CD4-positive, alpha-beta T cell treated with Interleukin-15 for 1 hour (primary cell): ENCODE data around the gene GKN1.

Source experiments
- DNase-seq: peaks from one replicate; pipeline ENCODE4 v3.0.0-alpha.2; 2020

The GKN1 gene

DNA sequence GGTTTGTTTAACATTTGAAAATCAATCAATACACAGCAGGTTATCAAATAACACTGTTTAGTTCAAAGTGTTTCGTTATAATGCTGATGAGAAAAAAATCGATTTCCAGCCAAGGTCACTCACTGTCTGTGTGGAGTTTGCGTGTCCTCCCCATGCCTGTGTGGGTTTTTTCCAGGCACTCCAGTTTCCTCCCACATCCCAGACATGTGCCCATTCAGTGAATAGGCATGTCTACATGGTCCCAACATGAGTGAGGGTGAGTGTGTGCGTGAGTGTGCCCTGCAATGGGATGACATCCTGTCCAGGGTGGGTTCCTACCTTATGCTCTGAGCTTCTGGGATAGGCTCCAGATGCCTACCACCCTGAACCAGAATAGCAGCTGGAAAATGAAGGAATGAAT, 13.1 kb upstream of the GKN1 start:
- no peak for DNase-seq

DNA sequence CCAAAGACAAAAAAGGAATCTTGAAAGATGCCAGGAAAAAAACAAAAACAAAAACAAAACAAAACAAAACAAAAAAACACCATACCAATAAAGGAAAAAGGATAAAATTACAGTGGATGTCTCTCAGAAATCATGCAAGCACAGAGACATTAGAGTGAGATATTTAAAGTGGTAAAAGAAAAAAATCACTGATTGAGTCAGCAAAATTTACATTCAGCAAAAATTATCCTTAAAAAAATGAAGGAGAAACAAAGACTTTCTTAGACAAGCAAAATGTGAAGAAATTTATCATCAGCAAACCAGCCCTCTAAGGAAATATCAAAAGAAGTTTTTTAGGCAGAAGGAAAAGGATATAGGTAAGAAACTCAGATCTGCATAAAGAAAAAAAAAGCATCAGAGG, 10.2 kb upstream of the GKN1 start:
- DNase-seq, result no peak

DNA sequence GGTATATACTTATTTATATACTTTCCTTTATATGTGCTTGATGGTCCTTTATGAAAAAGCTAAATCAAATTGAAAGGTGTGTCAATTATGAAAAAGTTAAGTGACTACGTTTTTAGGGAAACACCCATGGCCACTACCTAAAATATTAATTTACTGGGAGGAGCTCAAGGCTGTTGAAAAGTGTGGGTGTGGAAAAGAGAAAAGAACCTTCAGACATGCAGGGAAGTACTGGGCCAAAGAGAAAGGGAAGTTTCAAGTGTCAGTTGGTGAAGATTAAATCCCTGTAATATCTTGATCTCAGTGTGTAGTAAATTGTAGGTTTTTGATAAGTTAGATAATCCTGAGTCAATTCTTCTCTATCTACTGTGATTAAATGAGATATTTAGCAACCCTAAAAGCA, 6.2 kb upstream of the GKN1 start:
- no peak for DNase-seq

DNA sequence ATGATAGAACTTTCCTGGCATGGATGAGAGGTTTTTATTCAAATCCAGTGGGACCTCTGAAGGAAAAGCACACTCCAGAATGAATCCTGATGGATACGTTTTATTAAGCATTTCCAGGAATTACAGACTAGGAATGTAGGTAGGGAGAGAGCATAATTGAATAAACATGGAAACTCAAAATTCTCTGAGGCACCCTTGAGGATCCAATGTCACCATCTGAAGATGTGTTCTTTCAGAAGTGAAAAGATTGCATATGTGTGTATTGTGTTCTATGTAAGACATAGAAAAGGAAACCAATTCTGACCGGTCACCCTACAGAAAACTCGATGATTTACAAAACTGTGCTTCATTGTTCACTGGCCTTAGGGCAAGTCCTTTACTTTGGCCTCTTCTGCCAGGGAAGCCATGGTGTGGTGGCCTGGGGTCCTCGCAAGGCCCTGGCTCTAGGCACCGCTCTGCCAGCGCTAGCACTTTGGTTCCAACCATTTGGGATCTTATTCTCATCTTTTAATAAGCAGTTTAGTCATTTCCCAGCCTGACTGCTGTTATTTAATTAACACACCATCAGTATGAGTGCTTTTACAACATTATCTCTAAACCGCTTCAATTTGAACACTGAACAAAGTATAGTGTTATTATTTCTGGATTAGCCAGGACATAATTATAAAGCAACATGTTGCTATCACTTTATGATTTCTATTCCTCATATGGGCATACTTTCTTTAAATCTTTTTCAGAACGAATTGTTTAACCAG, 4.5 kb upstream of the GKN1 start:
- DNase-seq, result no peak

DNA sequence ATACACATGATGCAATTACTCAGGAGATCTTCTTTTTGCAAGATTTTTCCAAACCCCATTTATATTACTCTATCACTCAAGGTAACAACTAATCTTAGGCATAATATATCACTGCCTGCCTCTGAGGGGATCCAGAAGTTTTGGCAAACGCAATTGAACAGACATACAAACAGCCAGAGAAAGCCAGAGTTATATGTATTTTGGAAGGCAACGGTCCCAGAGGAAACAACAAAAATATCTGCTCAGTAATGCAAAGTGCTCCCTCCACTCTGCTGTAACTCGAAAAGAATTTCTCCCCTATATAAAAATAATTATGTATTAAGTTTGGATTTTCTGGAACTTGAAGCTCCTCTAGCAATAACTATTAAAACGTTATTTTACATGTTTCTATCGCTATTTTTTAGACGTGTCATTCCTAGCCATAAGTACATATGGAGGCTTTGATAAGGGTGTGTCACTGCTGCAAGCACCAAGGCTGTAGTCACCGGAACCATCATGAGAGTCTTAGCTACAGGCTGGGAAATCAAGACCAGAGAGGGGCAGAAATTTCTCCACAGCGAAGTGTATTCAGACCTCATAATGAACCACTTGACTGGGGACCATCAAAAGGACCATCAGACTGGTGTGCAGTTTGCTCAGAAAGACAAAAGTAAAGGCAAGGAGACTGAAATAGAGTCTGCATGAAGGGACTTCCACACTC, 3.7 kb upstream of the GKN1 start:
- DNase-seq, result no peak

DNA sequence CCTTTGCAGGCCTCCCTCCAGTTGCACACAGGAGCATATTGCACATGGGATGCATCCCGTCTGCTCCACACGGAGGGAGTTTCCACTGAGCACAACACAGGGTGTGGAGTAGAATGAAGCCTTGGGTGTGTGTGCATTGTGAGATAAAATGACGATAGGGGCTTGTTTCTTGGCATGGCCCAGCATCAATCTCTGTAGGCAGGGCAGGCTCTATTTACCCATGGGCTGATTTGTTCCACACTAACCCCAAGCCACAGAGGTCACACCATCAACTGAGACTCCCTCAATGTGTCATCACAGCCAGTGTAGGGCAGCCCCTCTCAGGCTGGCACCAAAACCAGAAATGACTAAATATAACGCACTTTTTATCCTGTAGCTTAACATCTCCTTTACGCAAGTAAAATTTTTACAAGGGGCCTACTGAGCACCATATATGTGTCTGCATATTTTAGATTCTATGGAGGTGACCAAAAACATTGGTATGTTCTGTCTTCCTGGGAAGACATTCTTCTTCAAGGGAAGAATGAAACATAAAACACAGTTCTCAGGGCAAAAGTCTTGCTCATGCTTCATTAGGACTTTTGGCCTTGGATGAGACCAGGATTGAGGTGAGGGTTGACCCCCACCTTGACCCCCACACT, 2.7 kb upstream of the GKN1 start:
- DNase-seq, result no peak

DNA sequence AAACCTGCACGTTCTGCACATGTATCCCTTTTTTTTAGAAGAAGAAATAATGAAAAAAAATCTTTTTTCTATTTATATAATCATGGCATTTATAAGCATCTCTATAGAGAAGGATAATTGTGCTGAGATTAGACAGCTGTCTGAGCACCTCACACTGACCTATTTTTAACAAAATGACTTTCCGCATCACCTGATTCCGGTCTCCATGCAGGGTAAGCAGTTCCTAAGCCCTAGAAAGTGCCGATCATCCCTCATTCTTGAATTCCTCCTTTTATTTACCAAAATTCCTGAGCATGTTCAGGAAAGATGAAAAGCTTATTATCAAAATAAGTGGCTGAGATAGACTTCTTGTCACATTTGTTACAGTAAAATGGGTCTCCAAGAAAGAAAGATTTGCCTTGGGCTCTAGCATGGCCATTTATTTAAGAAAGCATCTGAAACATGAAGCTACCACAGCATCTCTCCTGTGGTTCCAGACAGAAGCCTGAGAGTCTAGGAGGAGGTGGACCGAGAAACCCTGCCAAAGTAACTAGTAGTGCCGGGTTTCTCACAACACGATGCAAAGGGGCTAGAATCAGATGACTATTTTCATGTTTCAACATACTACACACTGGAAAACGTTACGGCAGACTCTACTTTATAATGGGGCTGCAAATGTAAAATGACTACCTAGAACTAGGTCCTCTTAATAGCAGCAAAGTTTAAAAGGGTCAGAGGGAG, 670 bp downstream of the GKN1 start:
- no peak for DNase-seq

DNA sequence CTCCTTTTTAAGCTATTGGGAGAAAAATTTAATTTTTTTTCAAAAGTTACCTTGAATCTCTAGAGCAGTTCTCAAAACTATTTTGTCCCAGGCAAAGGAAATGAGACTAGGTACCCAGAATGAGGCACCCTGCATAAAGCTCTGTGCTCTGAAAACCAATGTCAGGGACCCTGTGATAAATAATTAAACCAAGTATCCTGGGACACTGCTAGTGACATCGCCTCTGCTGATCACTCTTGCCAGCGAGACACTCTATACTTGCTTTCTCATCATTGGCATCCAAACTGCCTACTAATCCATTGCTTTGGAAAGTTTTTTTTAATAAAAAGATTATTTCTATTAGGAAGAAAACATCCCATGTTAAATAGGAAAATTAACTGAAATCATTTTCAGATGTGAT, 1.4 kb downstream of the GKN1 start:
- DNase-seq, result no peak

DNA sequence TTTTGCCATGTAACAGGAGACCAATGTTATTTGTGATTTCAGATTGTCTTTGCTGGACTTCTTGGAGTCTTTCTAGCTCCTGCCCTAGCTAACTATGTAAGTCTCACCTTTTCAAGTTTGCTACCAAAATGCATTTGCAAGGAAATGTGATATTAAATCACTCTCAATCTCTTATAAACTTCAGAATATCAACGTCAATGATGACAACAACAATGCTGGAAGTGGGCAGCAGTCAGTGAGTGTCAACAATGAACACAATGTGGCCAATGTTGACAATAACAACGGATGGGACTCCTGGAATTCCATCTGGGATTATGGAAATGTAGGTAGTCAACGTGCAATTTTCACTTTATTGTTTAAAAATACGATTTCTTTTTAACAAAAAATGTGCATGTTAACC, 3.0 kb downstream of the GKN1 start:
- DNase-seq, result no peak

DNA sequence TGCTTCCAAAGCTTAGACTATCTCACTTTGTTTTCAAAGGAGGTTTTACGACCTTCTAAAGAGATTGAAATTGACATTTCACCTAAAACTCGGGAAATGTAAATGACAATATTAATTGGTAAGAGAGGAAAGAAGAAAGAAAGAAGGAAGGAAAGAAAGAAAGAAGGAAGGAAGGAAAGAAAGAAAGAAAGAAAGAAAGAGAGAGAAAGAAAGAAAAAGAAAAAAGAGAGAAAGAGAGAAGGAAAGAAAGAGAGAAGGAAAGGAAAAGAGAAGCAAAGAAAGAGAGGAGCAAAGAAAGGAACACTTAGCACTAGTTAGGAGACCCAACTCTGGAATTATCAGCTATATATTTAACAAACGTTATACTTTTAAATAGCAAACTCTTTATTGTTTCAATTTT, 3.7 kb downstream of the GKN1 start:
- DNase-seq, result no peak

DNA sequence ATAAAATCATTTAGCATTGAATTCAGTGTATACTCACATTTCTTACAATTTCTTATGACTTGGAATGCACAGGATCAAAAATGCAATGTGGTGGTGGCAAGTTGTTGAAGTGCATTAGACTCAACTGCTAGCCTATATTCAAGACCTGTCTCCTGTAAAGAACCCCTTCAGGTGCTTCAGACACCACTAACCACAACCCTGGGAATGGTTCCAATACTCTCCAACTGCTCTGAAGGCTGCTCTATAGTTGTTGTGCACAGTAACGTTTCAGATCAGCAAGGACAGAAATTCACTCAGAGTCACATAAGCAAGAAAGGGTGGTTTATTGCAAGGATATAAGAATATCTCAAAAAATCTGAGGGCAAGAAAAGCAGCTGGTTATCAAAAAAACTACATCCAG, 6.5 kb downstream of the GKN1 start:
- no peak for DNase-seq

DNA sequence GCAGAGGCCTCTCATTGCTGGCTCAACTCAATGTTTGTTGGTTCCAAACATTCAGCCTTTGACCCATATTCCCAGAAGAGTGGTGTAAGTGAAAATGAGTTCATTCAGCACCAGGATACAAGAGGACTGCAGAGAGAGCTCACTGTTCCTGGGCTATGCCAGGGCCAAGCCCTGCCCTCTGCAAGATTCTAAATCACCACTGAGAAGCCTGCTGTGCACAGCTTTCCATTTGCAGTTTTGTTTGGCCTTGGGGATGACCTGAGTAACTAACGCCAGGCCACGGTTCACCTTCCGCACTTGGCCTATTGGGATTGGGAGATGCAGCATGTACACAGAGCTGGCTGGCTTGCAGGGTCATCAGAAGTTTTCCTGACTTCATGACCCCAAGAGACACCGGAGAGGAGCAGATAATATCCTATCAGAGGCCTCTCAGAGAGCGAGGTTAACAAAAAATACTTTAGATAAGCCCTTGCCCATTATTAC, 12.6 kb downstream of the GKN1 start:
- no peak for DNase-seq

DNA sequence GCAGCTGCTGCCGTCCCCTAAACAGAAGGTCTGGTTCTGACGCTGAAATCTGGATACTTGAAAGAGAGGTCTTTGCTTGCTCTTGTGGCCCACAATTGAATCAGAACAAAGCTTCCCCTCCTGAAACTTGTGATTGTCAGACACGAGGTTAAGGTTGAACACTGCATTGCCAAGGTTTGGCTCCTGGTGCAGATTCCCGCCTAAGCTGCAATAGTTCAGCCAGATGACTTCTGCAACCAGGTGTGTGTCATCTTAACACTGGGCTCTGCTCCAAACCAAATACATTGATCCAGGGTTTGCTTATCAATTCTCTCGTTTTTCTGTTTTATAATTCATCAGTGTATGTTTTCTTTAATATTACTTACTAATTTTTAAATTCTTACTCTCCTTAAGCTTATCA, 14.6 kb downstream of the GKN1 start:
- no peak for DNase-seq

DNA sequence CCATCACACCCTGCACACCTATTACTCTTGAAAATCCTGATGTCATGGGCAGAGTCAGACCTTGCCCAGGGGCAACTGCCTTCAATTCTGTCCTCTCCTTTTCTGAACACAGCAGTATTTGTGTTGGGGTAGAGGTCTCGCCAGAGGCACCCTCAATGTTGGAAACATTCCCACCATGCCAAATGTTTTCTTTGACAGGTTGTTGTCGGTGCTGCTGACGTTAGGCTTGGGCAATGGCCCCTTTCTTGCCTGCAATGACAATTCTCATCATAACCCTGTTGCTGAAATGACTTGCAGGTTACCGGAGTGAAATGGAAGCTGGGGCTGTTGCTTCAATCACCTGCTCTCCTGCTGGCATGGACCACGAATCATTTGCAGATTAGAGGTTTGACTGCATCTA, 17.9 kb downstream of the GKN1 start:
- DNase-seq, result no peak

DNA sequence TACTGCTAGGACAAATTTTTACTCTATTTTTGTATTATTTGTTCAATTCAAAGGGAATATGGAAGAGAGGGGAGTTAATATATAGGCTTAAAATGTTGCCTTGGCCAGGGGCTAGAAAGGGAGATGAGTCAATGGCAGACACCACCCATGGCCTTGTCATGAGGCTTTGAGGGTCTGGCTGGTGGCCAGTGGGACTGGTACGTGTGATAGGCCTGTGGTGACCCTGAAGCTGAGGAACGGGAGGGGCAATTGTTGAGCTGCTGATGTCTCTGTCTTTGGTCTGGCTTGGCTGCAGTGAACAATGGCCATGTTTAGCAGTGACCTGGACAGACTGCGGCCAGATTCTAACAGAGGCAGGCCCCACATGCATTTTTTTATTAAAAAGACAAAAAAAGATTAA, 18.5 kb downstream of the GKN1 start:
- no peak for DNase-seq

DNA sequence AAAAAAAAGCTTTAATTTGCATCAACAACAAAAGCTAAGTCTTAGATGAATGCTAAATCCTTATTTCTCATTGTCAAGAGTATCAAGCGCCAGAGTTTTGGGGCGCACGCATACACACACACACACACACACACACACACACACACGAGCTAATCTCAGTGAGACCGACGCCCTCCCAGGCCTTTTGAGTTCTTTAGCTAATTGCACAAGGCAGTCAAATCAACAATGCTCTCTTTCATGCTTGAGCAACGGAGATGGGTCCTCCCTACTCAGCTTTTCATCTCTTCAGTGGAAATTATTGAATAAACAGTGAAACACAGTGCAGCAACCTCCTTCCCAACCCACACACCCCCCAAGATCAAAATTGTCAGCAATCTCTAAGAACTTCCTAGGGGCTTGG, 19.2 kb downstream of the GKN1 start:
- DNase-seq, result no peak

DNA sequence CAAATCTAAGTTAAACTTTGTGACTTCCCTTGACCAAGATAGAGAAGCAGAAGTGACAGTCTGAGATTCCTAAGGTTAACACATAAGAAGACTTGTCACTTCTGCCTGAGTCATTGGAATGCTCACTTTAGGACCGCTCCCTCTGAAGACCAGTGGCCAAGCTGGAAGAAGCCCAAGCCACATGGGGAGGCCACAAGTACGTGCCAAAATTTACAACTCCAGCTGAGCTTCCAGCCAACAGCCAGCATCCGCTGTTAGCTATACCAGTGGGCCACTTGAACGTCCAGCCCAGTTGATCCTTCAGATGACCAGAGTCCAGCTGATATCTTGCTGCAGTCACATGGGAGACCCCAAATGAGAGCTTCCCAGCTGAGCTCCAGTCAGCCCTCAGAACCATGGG, 20.4 kb downstream of the GKN1 start:
- DNase-seq, result no peak

DNA sequence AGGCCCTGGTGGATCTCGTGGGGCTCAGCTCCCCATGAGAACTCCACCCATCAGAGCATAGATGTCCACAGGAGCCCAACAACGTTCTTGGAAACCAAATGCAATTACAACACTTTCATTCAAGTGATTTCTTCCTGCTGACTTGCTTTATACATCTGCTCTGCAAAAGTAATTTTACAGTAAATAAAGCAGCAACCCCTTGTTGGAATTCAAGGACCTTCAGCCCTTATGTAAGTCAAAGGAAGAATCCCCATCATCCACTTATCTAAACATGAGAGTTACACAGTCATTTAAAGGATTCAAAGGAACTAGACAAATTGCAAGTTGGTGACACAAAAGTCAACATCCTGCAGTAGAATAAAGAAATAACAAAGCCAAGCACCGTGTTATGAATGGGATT, 21.5 kb downstream of the GKN1 start:
- DNase-seq, result no peak

DNA sequence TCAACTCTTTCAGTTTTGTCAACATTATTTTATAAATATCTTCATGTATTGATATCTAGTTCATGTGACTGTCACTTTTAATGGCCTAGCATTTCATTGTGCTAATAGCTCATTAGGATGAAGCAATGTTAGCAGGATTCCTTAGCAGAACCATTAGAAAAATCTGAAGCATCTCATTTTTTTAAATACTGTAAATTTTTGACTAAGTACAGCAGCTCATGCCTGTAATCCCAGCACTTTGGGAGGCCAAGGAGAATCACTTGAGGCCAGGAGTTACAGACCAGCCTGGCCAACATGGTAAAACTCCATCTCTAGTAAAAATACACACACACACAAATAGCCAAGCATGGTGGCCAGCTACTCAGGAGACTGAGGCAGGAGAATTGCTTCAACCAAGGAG, 23.0 kb downstream of the GKN1 start:
- no peak for DNase-seq

DNA sequence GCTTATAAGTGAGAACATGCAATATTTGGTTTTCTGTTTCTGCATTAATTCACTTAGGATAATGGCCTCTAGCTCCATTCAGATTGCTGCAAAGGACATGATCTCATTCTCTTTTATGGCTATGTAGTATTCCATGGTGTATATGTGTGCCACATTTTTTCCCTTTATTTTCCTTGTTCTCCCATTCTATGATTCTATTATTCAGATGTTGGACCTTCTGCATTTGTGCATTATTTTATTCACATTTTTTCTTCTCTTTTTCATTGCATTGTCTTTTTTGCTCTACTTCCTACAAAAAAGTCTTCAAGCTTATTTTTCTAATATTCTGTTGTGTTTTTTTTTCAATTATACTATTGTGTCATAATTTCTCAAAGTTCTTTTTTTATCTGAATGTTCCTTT, 27.4 kb downstream of the GKN1 start:
- no peak for DNase-seq

DNA sequence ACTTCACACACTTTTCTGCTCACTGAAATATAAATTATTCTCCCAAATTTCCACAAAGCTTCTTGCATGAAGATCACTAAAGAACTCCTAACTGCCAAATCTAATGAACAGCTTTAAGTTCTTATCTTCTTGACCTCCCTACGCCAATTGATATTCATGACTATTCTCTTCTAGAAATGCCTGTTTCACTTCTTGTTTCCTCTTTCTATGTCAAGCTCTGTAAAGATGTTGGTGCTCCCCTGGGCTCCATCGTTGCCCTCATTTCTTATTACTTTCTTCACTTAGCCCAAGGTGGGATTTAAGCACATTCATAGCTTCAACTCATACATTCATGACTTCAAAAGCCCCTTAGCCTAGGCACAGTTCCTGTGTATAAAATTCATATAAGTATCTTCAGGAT, 29.3 kb downstream of the GKN1 start:
- DNase-seq, result no peak

DNA sequence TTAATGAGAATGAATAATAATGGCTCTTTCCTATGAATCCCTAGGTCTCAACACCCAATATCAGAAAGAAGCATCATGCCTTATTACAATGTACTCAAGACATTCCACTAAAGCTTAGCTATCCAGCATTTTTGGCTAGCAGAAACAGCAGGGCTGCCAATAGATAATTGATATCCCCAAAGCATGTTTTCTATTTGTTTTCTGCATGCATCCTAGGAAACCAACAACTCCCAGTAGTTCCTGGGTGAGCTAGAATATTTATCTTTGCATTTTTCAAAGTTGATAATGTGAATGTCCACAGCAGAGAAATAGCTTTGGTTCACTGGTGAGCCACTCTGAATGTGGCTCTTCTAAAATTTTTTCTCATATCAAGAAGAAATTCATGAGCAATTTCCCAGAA, 32.7 kb downstream of the GKN1 start:
- no peak for DNase-seq

DNA sequence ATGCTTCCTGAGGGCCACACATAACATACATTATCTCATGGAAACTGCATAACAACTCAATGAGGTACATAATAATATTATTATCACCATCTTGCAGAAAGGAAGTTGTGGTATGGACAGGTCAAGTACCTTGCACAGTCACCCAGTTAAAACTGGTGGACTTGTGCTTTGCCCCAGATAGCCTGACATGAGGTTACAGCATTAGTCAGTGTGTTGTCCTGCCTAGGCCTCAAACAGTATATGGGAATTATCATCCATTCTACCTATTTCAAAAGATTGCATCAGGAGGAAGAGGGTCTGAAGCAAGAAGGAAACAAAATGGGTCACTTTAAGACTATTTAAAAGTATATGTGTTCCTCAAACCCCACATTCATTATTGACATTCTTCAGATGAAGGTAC, 33.2 kb downstream of the GKN1 start:
- DNase-seq, result no peak
